DOHH2 (cell line): ENCODE results near the gene MYO5C.

Experiments
- H3F3A ChIP-seq: fragments of 200-600 bp; sonication (generic), shearing (Covaris generic); 2 replicates; pipeline ENCODE4 v1.6.0; 2016; ENCODE audit warnings: antibody characterized with exemption, mild to moderate bottlenecking; ENCODE audit not compliant: control insufficient read depth, insufficient read depth
- H3K27ac ChIP-seq: fragments of 200-600 bp; sonication (generic); 2 replicates; pipeline ENCODE4 v1.5.1; 2014; ENCODE audit warnings: low read depth, mild to moderate bottlenecking, low read length, moderate library complexity
- H3K27me3 ChIP-seq: fragments of 200-600 bp; sonication (generic); 2 replicates; pipeline ENCODE4 v1.6.1; 2014; ENCODE audit warnings: mild to moderate bottlenecking, low read length, mixed read lengths; ENCODE audit not compliant: control insufficient read depth
- H3K36me3 ChIP-seq: fragments of 200-600 bp; sonication (generic); 2 replicates; pipeline ENCODE4 v1.6.1; 2014; ENCODE audit warnings: mild to moderate bottlenecking, low read length, moderate library complexity, mixed read lengths; ENCODE audit not compliant: control insufficient read depth
- H3K4me1 ChIP-seq: fragments of 200-600 bp; sonication (generic); 2 replicates; pipeline ENCODE4 v1.6.1; 2014; ENCODE audit warnings: mild to moderate bottlenecking, low read length, mixed read lengths; ENCODE audit not compliant: control insufficient read depth
- H3K4me2 ChIP-seq: fragments of 200-600 bp; sonication (generic); 2 replicates; pipeline ENCODE4 v1.6.0; 2014; ENCODE audit warnings: mild to moderate bottlenecking, low read length, moderate library complexity
- H3K4me3 ChIP-seq: fragments of 200-600 bp; sonication (generic); 2 replicates; pipeline ENCODE4 v1.5.1; 2014; ENCODE audit warnings: mild to moderate bottlenecking, low read length, mixed read lengths
- H3K79me2 ChIP-seq: fragments of 200-600 bp; sonication (generic); 2 replicates; pipeline ENCODE4 v1.6.1; 2014; ENCODE audit warnings: mild to moderate bottlenecking, low read length, mixed read lengths; ENCODE audit not compliant: control insufficient read depth
- H3K9me2 ChIP-seq: fragments of 200-600 bp; sonication (generic); replicated peaks from 2 replicates; pipeline ENCODE4 v1.6.1; 2014; ENCODE audit warnings: mild to moderate bottlenecking, low read length, mixed read lengths; ENCODE audit not compliant: control insufficient read depth
- H3K9me3 ChIP-seq: fragments of 200-600 bp; sonication (generic); 2 replicates; pipeline ENCODE4 v1.6.1; 2014; ENCODE audit warnings: antibody characterized with exemption, low read length, mixed read lengths; ENCODE audit not compliant: control insufficient read depth, insufficient read depth
- H4K20me1 ChIP-seq: fragments of 200-600 bp; sonication (generic); 2 replicates; pipeline ENCODE4 v1.6.0; 2014; ENCODE audit warnings: low read depth, mild to moderate bottlenecking, antibody characterized with exemption, low read length, moderate library complexity; ENCODE audit not compliant: control insufficient read depth, insufficient read depth
- CTCF ChIP-seq: fragments of 200-600 bp; sonication (generic); IDR thresholded peaks from one replicate; pipeline ENCODE4 v1.5.1; 2014; ENCODE audit warnings: antibody characterized with exemption, mild to moderate bottlenecking, low read depth, low read length; ENCODE audit not compliant: poor library complexity, severe bottlenecking
- EZH2phosphoT487 ChIP-seq: fragments of 200-600 bp; sonication (generic); IDR thresholded peaks from 2 replicates; pipeline ENCODE4 v1.6.1; 2017; ENCODE audit warnings: borderline replicate concordance, mild to moderate bottlenecking, antibody characterized with exemption, low read length, moderate library complexity, mixed read lengths

MYO5C gene

DNA sequence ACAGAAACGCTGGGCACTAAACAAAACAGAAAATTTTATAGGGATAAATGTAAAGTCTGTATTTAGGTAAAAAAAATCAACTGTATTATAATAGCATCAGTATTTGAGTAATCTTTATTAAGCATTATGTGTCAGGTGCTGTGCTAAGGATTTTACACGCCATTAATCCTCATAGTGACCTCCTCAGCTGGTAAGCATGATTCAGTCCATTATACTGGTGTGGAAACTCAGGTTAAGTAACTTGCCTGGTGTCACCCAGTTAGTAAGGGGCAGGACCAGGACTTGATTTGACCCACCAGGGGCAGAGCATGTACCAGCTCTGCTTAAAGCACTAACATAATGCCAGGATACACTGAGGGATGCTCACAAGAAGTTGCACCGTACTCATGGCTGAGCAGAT is 4.8 kb downstream of the MYO5C start:
- no peaks in the 10 kb centered on the region for H3K36me3 ChIP-seq
- H3K4me3 ChIP-seq: no peak overlapping the region
- no peak overlapping the region for H3K4me2 ChIP-seq
- H3F3A ChIP-seq: no peaks in the 10 kb centered on the region
- H4K20me1 ChIP-seq: no peaks in the 10 kb centered on the region
- TF ChIP-seq EZH2phosphoT487: no peak
- no peak for TF ChIP-seq CTCF
- H3K27ac ChIP-seq: no peak overlapping the region
- peaks cover 50% of the 10 kb centered on the region for H3K27me3 ChIP-seq
- no peaks in the 10 kb centered on the region for H3K9me2 ChIP-seq
- no peaks in the 10 kb centered on the region for H3K79me2 ChIP-seq
- peaks cover 21% of the 10 kb centered on the region for H3K4me1 ChIP-seq
- H3K9me3 ChIP-seq: no peaks in the 10 kb centered on the region

DNA sequence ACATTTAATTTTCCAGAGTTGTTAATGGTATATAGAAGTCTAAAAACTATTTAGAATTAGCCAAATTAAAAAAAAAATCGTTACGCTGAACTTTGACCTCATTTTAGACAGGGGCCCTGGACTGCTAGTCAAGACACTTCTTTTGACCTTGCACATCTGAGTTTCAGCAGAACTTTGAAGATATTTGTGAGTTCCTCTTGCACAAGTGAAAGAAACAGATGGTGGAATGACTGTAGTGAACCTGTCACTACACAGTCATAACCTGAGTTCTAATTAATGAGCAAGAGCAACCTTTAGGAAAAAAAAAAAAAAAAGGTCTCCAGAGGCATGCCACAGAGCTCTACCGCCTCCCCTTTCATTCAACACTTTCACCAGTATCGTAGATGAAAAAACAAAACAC is 5.3 kb downstream of the MYO5C start:
- H3K27ac ChIP-seq: no peak overlapping the region
- no peaks in the 10 kb centered on the region for H3K36me3 ChIP-seq
- H3K79me2 ChIP-seq: no peaks in the 10 kb centered on the region
- no peaks in the 10 kb centered on the region for H4K20me1 ChIP-seq
- H3K4me3 ChIP-seq: no peak overlapping the region
- no peak overlapping the region for H3K4me2 ChIP-seq
- H3K4me1 ChIP-seq: peaks cover 16% of the 10 kb centered on the region
- H3K27me3 ChIP-seq: peaks cover 45% of the 10 kb centered on the region
- no peaks in the 10 kb centered on the region for H3K9me3 ChIP-seq
- no peaks in the 10 kb centered on the region for H3F3A ChIP-seq
- H3K9me2 ChIP-seq: no peaks in the 10 kb centered on the region
- TF ChIP-seq EZH2phosphoT487 (no peak), CTCF (no peak)

DNA sequence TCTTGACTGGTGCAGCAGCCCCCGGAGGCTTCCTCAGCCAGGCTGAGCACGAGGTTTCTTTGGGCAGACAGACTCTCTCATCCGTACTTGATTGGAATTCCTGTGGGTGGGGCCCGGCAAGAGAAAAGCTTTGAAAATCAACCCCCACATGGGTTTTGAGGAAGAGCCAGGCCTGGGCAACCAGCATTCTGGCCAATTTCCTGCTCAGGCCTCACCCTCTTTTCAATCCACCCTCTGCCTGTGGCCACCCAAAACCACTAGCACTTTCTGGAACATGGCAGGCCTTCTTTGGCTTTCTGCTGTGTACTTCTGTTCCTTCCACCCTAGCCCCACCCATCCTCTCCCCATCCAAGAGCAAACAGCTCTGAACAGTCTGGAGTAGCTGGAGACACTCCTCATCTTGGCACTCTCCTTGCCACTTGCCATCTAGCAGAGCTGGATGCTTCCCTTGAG is 5.9 kb downstream of the MYO5C start:
- Histone ChIP-seq H3K9me3 (no peaks in the 10 kb centered on the region), H3K4me3 (no peak overlapping the region), H3F3A (no peaks in the 10 kb centered on the region), H3K4me1 (peaks cover 10% of the 10 kb centered on the region), H3K27me3 (peaks cover 38% of the 10 kb centered on the region), H3K79me2 (no peaks in the 10 kb centered on the region), H3K36me3 (no peaks in the 10 kb centered on the region), H4K20me1 (no peaks in the 10 kb centered on the region), H3K9me2 (no peaks in the 10 kb centered on the region), H3K27ac (no peak overlapping the region), H3K4me2 (no peak overlapping the region)
- TF ChIP-seq CTCF (no peak), EZH2phosphoT487 (no peak)

GRCh38 chr15:52288986-52289385 is 6.6 kb downstream of the MYO5C start:
- TF ChIP-seq EZH2phosphoT487 (no peak), CTCF (no peak)
- Histone ChIP-seq H3K4me2 (no peak overlapping the region), H3K4me3 (no peak overlapping the region), H3F3A (no peaks in the 10 kb centered on the region), H4K20me1 (no peaks in the 10 kb centered on the region), H3K79me2 (no peaks in the 10 kb centered on the region), H3K9me2 (no peaks in the 10 kb centered on the region), H3K4me1 (peaks cover 4% of the 10 kb centered on the region), H3K36me3 (no peaks in the 10 kb centered on the region), H3K27ac (no peak overlapping the region), H3K27me3 (peaks cover 31% of the 10 kb centered on the region), H3K9me3 (no peaks in the 10 kb centered on the region)
